Aorta (tissue), 5 donors: ENCODE results near the gene ARHGEF11. TPM values are rescaled to one million over a fixed set of nuclear protein-coding genes. Genes with fewer than 3 reads are reported as not detected.

Source experiments
- ATAC-seq: fragments of 200-7000 bp; cut with Tn5 transposase; one replicate; pipeline ENCODE4 v1.9.1; 2022; ENCODE audit warnings: moderate library complexity; ENCODE audit not compliant: low FRiP score
- DNase-seq, 2 donors: peaks; one replicate each; pipeline ENCODE4 v3.0.0-alpha.2; 2020
- H3K27ac ChIP-seq, 2 donors: one replicate each; pipeline ENCODE4 v1.5.1; 2013; ENCODE audit warnings: low read length in 2 of 2, mild to moderate bottlenecking in 2 of 2, moderate library complexity in 2 of 2, control low read depth in 1 of 2, inconsistent platforms in 1 of 2, low read depth in 1 of 2
- H3K27me3 ChIP-seq, 2 donors: one replicate each; pipeline ENCODE4 v1.6.1; 2013; ENCODE audit warnings: control low read depth in 1 of 2, low read length in 1 of 2, mild to moderate bottlenecking in 1 of 2, moderate library complexity in 1 of 2; ENCODE audit not compliant: insufficient read depth in 2 of 2, control insufficient read depth in 1 of 2
- H3K36me3 ChIP-seq, 2 donors: one replicate each; pipeline ENCODE4 v1.6.1; 2013; ENCODE audit warnings: control low read depth in 1 of 2, low read length in 1 of 2, mild to moderate bottlenecking in 1 of 2; ENCODE audit not compliant: insufficient read depth in 2 of 2, control insufficient read depth in 1 of 2
- H3K4me1 ChIP-seq, 2 donors: one replicate each; pipeline ENCODE4 v1.6.1; 2013; ENCODE audit warnings: low read length in 2 of 2, control low read depth in 1 of 2, mild to moderate bottlenecking in 1 of 2, moderate library complexity in 1 of 2; ENCODE audit not compliant: insufficient read depth in 2 of 2, control insufficient read depth in 1 of 2
- H3K4me3 ChIP-seq, 2 donors: one replicate each; pipeline ENCODE4 v1.5.1; 2013; ENCODE audit warnings: low read length in 2 of 2, control low read depth in 1 of 2, mild to moderate bottlenecking in 1 of 2
- H3K9me3 ChIP-seq: one replicate; pipeline ENCODE4 v1.6.1; 2013; ENCODE audit warnings: mild to moderate bottlenecking, low read length; ENCODE audit not compliant: control insufficient read depth
- WGBS, 2 donors: extraction: QIAGEN DNeasy Blood & Tissue Kit; methylation state at CpG; one replicate each; pipeline ENCODE4 v1.1.7; 2013; 5-methylcytosine and 5-hydroxymethylcytosine counted together
- intact Hi-C, 2 donors: fragments of 100-400 bp; cut with DNase I; formaldehyde crosslinking; loops; one replicate each; pipeline versions ENCODE4 v1.14.2 to v1.15.0; 2022
- polyA plus RNA-seq, 2 donors: library from polyadenylated mRNA; stranded (reverse); fragments of 200-250 nt; gene quantifications; one replicate each; pipeline ENCODE4 v1.2.3, GENCODE V29; 2013
- total RNA-seq, 2 donors: library from RNA; stranded (reverse); fragmentation: NEBNext Ultra II Directional; extraction: Animal tissue kit (Norgen Biotek cat#: 25700); gene quantifications; one replicate each; pipeline ENCODE4 v1.2.1, GENCODE V29; 2021
- donor health status: healthy with polysubstance abuse.
- donor health status: Bipolar disorder and iron deficiency.
- donor health status: DM: no; HTN: no; CAD: no.
- donor health status: DM: no; HTN: no; CAD: no.
- donor health status: DM: yes; HTN: yes; CAD: no.

Gene ARHGEF11
- total and polyA plus RNA-seq, 4 donors = 9.3 to 47.8 (median 24.6) TPM

DNA sequence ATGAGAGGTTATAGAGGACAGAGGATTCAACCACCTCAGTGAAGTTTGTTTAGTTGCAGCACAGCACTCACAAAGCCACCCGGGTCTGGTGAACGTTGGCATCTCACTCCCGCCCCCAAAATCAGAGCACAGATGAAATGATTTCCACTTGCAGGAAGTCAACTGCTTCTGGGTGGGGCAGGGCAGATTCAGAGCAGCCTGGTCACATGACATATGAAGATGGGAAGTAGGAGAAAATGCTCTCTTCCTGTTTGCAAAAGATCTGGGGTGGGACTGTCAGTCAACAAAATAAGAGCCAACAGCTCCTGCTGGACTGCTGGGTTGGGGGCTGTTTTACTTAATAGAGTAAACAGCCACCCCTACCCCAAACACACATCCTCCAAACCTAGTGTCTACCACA is 81.9 kb downstream of the ARHGEF11 start:
- H3K4me1 ChIP-seq = no peaks in the 10 kb centered on the region
- no peak overlapping the region for H3K4me3 ChIP-seq
- peaks cover 14 to 16% of the 10 kb centered on the region in 2 donors for H3K36me3 ChIP-seq
- no peaks in the 10 kb centered on the region for H3K9me3 ChIP-seq
- no peak overlapping the region for H3K27ac ChIP-seq
- 48 to 54% methylated on average over 3 of the region's 3 CpGs for WGBS, 2 donors
- H3K27me3 ChIP-seq = no peaks in the 10 kb centered on the region
- DNase-seq (peak in 1 of 2 donors; percentile 64), ATAC-seq (peak; percentile 19)
- intact Hi-C loops = no loop called here

DNA sequence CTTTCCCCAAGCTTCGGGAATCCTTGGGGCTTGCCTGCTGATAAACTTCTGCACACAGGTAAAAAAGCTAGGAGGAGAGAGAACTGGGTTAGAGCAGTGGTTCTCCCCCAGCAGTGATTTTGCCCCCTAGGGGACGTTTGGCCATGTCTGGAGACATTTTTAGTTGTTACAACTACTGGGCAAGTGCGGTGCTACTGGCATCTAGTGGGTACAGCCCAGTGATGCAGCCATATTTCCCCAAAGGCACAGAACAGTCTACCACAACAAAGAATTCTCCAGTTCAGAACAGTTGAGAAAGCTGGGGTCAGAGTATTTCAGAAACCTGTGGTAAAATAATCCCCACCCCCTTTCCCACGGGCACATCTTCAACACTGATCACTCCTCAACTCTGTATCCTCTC is 83.8 kb downstream of the ARHGEF11 start:
- Histone ChIP-seq H3K4me3 (no peak overlapping the region), H3K27ac (no peak overlapping the region), H3K9me3 (no peaks in the 10 kb centered on the region), H3K36me3 (peaks cover 16 to 19% of the 10 kb centered on the region in 2 donors), H3K4me1 (no peaks in the 10 kb centered on the region), H3K27me3 (no peaks in the 10 kb centered on the region)
- DNase-seq (no peak), ATAC-seq (no peak)
- 70 to 73% methylated on average over 4 of the region's 4 CpGs for WGBS, 2 donors
- intact Hi-C loops = no loop called here

DNA sequence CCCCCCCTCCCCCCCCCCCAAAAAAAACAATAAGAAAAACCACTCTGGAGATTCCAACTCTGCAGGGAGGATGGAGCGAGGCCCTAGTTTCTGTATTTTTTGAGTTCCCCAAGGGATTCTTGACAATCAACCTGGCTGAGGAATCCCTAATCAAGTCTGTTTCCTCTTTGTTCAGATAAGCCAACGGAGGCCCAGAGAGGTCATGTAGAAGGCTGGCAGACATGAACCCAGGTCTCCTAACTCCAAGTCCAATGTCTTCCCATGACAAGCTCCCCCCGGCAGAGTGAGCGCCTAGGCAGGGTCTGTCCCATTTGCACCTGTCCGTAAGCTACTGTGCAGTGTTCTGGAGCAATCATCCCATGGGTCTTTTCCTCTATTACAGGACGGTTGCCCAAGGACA is 85.6 kb downstream of the ARHGEF11 start:
- intact Hi-C loops = no loop called here
- Histone ChIP-seq H3K9me3 (no peaks in the 10 kb centered on the region), H3K4me1 (no peaks in the 10 kb centered on the region), H3K27me3 (no peaks in the 10 kb centered on the region), H3K36me3 (peaks cover 21 to 23% of the 10 kb centered on the region in 2 donors), H3K27ac (no peak overlapping the region), H3K4me3 (no peak overlapping the region)
- ATAC-seq (no peak), DNase-seq (no peak)
- 90 to 92% methylated on average over 6 of the region's 6 CpGs for WGBS, 2 donors

DNA sequence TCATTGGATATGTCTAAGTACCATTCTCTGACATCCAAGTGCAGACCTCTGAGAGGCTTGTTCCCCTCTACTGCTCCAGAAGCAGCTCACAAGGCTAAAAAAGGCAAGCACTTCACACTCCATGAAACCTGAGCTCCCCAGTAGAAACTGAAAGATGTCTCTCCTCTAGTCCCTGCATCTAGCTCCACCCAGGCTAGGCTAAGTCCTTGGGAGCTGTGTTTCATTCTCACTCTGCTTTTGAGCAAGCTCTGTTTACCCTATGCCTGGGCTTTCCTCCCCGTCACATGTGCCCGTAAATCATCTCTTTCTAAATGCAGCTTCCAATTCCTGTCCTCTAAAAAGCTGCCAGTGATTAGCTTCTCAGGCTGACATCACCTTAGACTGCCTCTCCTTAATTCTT is 86.1 kb downstream of the ARHGEF11 start:
- no peak overlapping the region for H3K4me3 ChIP-seq
- ATAC-seq = no peak
- no peak for DNase-seq
- intact Hi-C loops = no loop called here
- peaks cover 21 to 23% of the 10 kb centered on the region in 2 donors for H3K36me3 ChIP-seq
- no peaks in the 10 kb centered on the region for H3K27me3 ChIP-seq
- H3K4me1 ChIP-seq = no peaks in the 10 kb centered on the region
- H3K27ac ChIP-seq = no peak overlapping the region
- H3K9me3 ChIP-seq = no peaks in the 10 kb centered on the region
- 53 to 56% methylated on average over 2 of the region's 2 CpGs for whole genome bisulfite sequencing, 2 donors

DNA sequence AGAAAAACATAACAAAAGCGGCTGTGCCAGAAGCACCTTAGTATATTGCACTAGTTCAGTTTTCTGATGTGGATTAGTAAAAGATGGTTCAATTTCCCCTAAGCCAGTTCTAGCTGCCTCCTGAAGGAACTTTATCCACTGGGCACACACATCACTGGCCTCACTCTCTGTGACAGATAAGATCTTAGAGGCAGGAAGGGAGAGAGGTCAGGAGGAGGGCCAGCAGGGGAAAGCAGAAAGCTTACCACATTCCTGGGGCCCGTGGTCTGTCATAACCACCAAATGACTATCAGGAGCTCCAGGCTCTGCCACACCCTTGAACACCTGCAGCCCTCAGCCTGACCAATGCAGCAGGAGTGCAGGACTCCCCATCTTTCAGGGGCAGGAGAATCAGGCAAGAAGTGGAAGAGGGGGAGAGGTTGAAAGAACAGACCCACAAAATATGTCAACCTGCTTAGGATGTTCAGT is 87.3 kb downstream of the ARHGEF11 start:
- H3K27me3 ChIP-seq = no peaks in the 10 kb centered on the region
- no peaks in the 10 kb centered on the region for H3K4me1 ChIP-seq
- no peak for ATAC-seq
- intact Hi-C loops = no loop called here
- no peak overlapping the region for H3K27ac ChIP-seq
- H3K4me3 ChIP-seq = no peak overlapping the region
- no peak for DNase-seq
- WGBS, 2 donors = 65 to 70% methylated on average over 2 of the region's 2 CpGs
- peaks cover 17 to 23% of the 10 kb centered on the region in 2 donors for H3K36me3 ChIP-seq
- H3K9me3 ChIP-seq = no peaks in the 10 kb centered on the region

- DNase-seq (no peak), ATAC-seq (no peak)
- peaks cover 17 to 20% of the 10 kb centered on the region in 2 donors for H3K36me3 ChIP-seq
- intact Hi-C loops = no loop called here
- no peak overlapping the region for H3K27ac ChIP-seq
- 82% methylated on average over 3 of the region's 3 CpGs for WGBS, 2 donors
- H3K4me3 ChIP-seq = no peak overlapping the region
- H3K4me1 ChIP-seq = no peaks in the 10 kb centered on the region
- no peaks in the 10 kb centered on the region for H3K9me3 ChIP-seq
- H3K27me3 ChIP-seq = no peaks in the 10 kb centered on the region
Measured at GRCh38 chr1:156957634-156958033, 87.9 kb downstream of the ARHGEF11 start.

- WGBS, 2 donors = 91 to 93% methylated on average over 10 of the region's 10 CpGs
- Histone ChIP-seq H3K4me3 (no peak overlapping the region), H3K27me3 (no peaks in the 10 kb centered on the region), H3K27ac (no peak overlapping the region), H3K4me1 (no peaks in the 10 kb centered on the region), H3K36me3 (peaks cover 17 to 18% of the 10 kb centered on the region in 2 donors), H3K9me3 (no peaks in the 10 kb centered on the region)
- ATAC-seq (no peak), DNase-seq (no peak)
- intact Hi-C loops = no loop called here
Measured at GRCh38 chr1:156956333-156956732, 89.2 kb downstream of the ARHGEF11 start.

DNA sequence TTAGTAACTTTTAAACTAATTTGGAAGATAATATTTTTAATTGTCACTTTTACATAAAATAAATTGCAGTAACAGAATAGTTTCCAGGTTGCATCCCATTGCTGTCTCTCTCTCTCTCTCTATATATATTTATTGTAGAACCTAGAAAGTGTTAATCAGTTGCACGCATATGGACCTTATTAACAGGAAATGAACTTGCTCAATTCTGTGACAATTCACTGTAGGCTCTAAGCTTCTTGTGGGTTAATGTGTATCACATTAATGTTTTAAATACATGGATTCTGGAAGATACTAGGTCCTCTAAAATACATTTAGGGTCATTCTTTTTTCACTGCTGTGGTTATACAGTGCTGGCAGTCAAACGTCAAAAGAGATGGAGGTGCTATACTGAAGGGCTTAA is 92.0 kb downstream of the ARHGEF11 start:
- intact Hi-C loops = no loop called here
- H3K4me1 ChIP-seq = no peaks in the 10 kb centered on the region
- H3K27me3 ChIP-seq = no peaks in the 10 kb centered on the region
- no peak overlapping the region for H3K4me3 ChIP-seq
- peaks cover 10 to 14% of the 10 kb centered on the region in 2 donors for H3K36me3 ChIP-seq
- DNase-seq (no peak), ATAC-seq (no peak)
- WGBS, 2 donors = 75 to 77% methylated on average over 2 of the region's 2 CpGs
- no peaks in the 10 kb centered on the region for H3K9me3 ChIP-seq
- no peak overlapping the region for H3K27ac ChIP-seq

DNA sequence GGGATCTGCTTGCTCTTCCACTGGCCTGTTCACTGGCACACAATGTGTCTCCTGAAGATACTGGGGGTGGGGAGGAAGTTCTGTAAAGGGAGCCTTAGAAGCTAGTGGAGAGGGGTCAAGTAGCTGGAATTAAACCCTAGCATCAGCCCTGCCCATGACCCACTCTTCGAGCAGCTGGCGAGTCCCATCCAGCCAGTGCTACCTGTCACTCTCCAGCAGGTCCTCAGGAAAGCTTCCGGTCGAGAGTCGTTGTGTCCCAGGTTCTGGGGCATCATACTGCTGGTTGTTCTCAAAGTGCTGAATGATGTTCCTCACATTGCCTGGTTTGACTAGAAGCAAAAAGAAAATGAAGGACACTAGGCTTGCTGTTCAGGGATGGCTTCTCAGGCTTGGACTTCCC is 94.2 kb downstream of the ARHGEF11 start:
- 94 to 95% methylated on average over 5 of the region's 5 CpGs for WGBS, 2 donors
- Histone ChIP-seq H3K9me3 (no peaks in the 10 kb centered on the region), H3K4me3 (no peak overlapping the region), H3K36me3 (peaks cover under 1 to 16% of the 10 kb centered on the region in 2 donors), H3K4me1 (no peaks in the 10 kb centered on the region), H3K27me3 (no peaks in the 10 kb centered on the region), H3K27ac (no peak overlapping the region)
- intact Hi-C loops = no loop called here
- ATAC-seq = no peak
- DNase-seq = no peak
